ENCODE results near the gene WWOX. TPM values are rescaled to one million over a fixed set of nuclear protein-coding genes. Genes with fewer than 3 reads are reported as not detected.

Gene WWOX
- total RNA-seq, 5 donors from 2014 or later (not counting 1 experiment from before 2014, with no cell fraction given) = 21.2 to 26.0 (median 22.6) TPM

GRCh38 chr16:78969721-78970120 lies 870.3 kb downstream of the WWOX start:
- Mint-ChIP-seq H3K9me3 (peaks cover 0 to 3% (median 2%) of the 10 kb centered on the region in 3 donors), H3K27ac (no peak overlapping the region), H3K27me3 (no peaks in the 10 kb centered on the region), H3K4me3 (no peak overlapping the region), H3K36me3 (no peaks in the 10 kb centered on the region), H3K4me1 (no peaks in the 10 kb centered on the region)
- 31% methylated on average over 2 of the region's 3 CpGs for WGBS (ENCODE audit: insufficient coverage)
- CTCF ChIA-PET = no interaction called here
- H3K4me3 ChIP-seq (ENCODE audit: control insufficient read depth in 1 of 2, extremely low read depth in 1 of 2, low read length in 1 of 2) = no peak overlapping the region
- H3K27me3 ChIP-seq (replicated peaks in 1 of 2; ENCODE audit: control insufficient read depth in 2 of 2, extremely low read depth in 1 of 2, insufficient read depth in 2 of 2, low read length in 1 of 2) = no peaks in the 10 kb centered on the region
- H3K36me3 ChIP-seq (ENCODE audit: control insufficient read depth in 2 of 2, extremely low read depth in 1 of 2, insufficient read depth in 1 of 2, low read length in 1 of 2) = no peaks in the 10 kb centered on the region
- no peak overlapping the region for H3K27ac ChIP-seq (ENCODE audit: low read length)
- ATAC-seq (replicated peaks in 1 of 4) (no peak), DNase-seq (no peak)
- H3K9me3 ChIP-seq = no peaks in the 10 kb centered on the region
- no peaks in the 10 kb centered on the region for H3K4me1 ChIP-seq (ENCODE audit: control insufficient read depth in 1 of 2, extremely low read depth in 1 of 2, insufficient read depth in 2 of 2, low read length in 2 of 2)
- POLR2A ChIA-PET = interaction anchor here in 1 of 2 donors (0.6 kb wide), 2 partner anchors 11 to 12 kb away, joined by 3 read pairs; no protein-coding TSS in a partner anchor

GRCh38 chr16:78970650-78971049 lies 871.2 kb downstream of the WWOX start:
- Histone ChIP-seq H3K4me3 (ENCODE audit: control insufficient read depth in 1 of 2, extremely low read depth in 1 of 2, low read length in 1 of 2) (no peak overlapping the region), H3K27me3 (replicated peaks in 1 of 2; ENCODE audit: control insufficient read depth in 2 of 2, extremely low read depth in 1 of 2, insufficient read depth in 2 of 2, low read length in 1 of 2) (no peaks in the 10 kb centered on the region), H3K4me1 (ENCODE audit: control insufficient read depth in 1 of 2, extremely low read depth in 1 of 2, insufficient read depth in 2 of 2, low read length in 2 of 2) (no peaks in the 10 kb centered on the region), H3K27ac (ENCODE audit: low read length) (no peak overlapping the region), H3K9me3 (no peaks in the 10 kb centered on the region), H3K36me3 (ENCODE audit: control insufficient read depth in 2 of 2, extremely low read depth in 1 of 2, insufficient read depth in 1 of 2, low read length in 1 of 2) (no peaks in the 10 kb centered on the region)
- H3K9me3 Mint-ChIP-seq = peaks cover 0 to 3% (median under 1%) of the 10 kb centered on the region in 3 donors
- CTCF ChIA-PET = interaction anchor here in 1 of 2 donors (0.7 kb wide), 1 partner anchor 753 kb away, joined by 6 read pairs; no protein-coding TSS in a partner anchor
- H3K36me3 Mint-ChIP-seq = no peaks in the 10 kb centered on the region
- no peak overlapping the region for H3K4me3 Mint-ChIP-seq
- H3K4me1 Mint-ChIP-seq = no peaks in the 10 kb centered on the region
- no peak overlapping the region for H3K27ac Mint-ChIP-seq
- ATAC-seq (replicated peaks in 1 of 4) (no peak), DNase-seq (no peak)
- WGBS (ENCODE audit: insufficient coverage) = 100% methylated on average over 1 of the region's 2 CpGs
- POLR2A ChIA-PET = no interaction called here
- H3K27me3 Mint-ChIP-seq = no peaks in the 10 kb centered on the region

DNA sequence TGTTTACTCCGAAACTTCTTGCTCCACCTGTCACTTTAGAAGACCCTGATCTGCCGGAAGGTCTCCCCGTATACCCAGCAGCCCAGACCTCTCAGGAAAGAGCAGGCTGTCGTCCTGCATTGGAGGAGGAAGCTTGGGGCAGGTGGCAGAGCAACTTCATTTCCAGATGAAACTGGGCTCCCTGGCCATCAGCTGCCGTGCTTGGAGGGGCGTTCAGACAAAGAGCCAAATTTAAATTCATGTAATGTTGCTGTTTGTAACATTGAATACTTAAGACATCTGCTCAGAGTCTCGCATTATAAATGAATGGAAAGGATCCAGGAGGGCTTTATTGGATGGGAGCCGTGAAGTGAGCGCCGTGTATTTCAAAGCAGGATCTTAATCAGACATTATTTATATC lies 872.6 kb downstream of the WWOX start:
- Histone ChIP-seq H3K9me3 (no peaks in the 10 kb centered on the region), H3K4me3 (ENCODE audit: control insufficient read depth in 1 of 2, extremely low read depth in 1 of 2, low read length in 1 of 2) (no peak overlapping the region), H3K27me3 (replicated peaks in 1 of 2; ENCODE audit: control insufficient read depth in 2 of 2, extremely low read depth in 1 of 2, insufficient read depth in 2 of 2, low read length in 1 of 2) (no peaks in the 10 kb centered on the region), H3K36me3 (ENCODE audit: control insufficient read depth in 2 of 2, extremely low read depth in 1 of 2, insufficient read depth in 1 of 2, low read length in 1 of 2) (no peaks in the 10 kb centered on the region), H3K4me1 (ENCODE audit: control insufficient read depth in 1 of 2, extremely low read depth in 1 of 2, insufficient read depth in 2 of 2, low read length in 2 of 2) (no peaks in the 10 kb centered on the region), H3K27ac (ENCODE audit: low read length) (no peak overlapping the region)
- H3K4me3 Mint-ChIP-seq = no peak overlapping the region
- H3K27ac Mint-ChIP-seq = no peak overlapping the region
- H3K36me3 Mint-ChIP-seq = no peaks in the 10 kb centered on the region
- CTCF ChIA-PET = no interaction called here
- H3K4me1 Mint-ChIP-seq = no peaks in the 10 kb centered on the region
- no peak for ATAC-seq (replicated peaks in 1 of 4)
- 88% methylated on average over 4 of the region's 10 CpGs for WGBS (ENCODE audit: insufficient coverage)
- DNase-seq = no peak
- H3K27me3 Mint-ChIP-seq = no peaks in the 10 kb centered on the region
- POLR2A ChIA-PET = interaction anchor here in 1 of 2 donors (0.6 kb wide), 1 partner anchor 134 kb away, joined by 10 read pairs; no protein-coding TSS in a partner anchor
- H3K9me3 Mint-ChIP-seq = peaks cover 0 to 3% (median 0%) of the 10 kb centered on the region in 3 donors

DNA sequence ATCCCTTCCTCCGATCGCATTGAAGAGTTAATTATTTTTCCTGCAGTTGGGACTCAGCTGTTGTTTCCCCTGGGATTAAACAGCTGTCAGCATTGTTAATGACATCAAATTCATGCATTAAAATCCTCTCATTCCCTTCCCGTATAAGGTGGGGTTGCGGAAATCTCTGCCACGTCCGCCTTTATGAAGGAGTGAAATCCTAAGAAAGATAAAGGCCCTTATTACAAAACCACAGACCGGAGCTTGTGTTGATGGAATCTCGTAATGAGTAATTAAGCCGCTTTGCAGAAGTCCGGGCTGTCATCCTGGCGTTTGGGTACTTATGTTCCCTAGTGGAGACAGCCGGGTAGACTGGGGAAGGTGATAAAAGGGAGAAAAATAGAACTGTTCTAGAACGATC lies 873.5 kb downstream of the WWOX start:
- CTCF ChIA-PET = no interaction called here
- no peak for ATAC-seq (replicated peaks in 1 of 4)
- H3K4me3 Mint-ChIP-seq = no peak overlapping the region

DNA sequence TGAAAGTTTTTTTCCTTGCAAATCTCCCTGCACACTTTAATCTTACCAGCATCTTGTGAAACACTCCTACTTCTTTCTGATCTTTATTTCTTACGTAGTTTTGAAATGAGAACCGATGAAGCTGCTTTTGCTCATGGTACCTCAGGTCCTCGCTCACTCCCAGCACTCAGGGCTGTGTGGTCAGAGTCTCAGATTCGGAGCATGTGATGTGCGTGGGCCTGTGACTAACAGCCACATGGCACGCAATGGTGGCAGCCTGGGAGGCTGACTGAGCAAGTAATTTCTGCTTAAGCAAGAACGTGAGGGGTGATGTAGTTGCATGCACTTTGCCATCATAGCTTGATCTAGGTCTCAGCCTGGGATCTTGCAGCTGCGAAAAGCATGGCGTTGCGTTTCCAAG lies 876.8 kb downstream of the WWOX start:
- no peaks in the 10 kb centered on the region for H3K27me3 ChIP-seq (replicated peaks in 1 of 2; ENCODE audit: control insufficient read depth in 2 of 2, extremely low read depth in 1 of 2, insufficient read depth in 2 of 2, low read length in 1 of 2)
- no peak for ATAC-seq (replicated peaks in 1 of 4)
- H3K27ac Mint-ChIP-seq = no peak overlapping the region
- no peaks in the 10 kb centered on the region for H3K9me3 Mint-ChIP-seq
- ChIA-PET CTCF (no interaction called here), POLR2A (no interaction called here)
- no peaks in the 10 kb centered on the region for H3K4me1 ChIP-seq (ENCODE audit: control insufficient read depth in 1 of 2, extremely low read depth in 1 of 2, insufficient read depth in 2 of 2, low read length in 2 of 2)
- H3K27me3 Mint-ChIP-seq = no peaks in the 10 kb centered on the region
- no peak overlapping the region for H3K4me3 Mint-ChIP-seq
- no peaks in the 10 kb centered on the region for H3K36me3 ChIP-seq (ENCODE audit: control insufficient read depth in 2 of 2, extremely low read depth in 1 of 2, insufficient read depth in 1 of 2, low read length in 1 of 2)
- H3K36me3 Mint-ChIP-seq = no peaks in the 10 kb centered on the region
- H3K27ac ChIP-seq (ENCODE audit: low read length) = no peak overlapping the region
- 91% methylated on average over 10 of the region's 10 CpGs for WGBS (ENCODE audit: insufficient coverage)
- no peak overlapping the region for H3K4me3 ChIP-seq (ENCODE audit: control insufficient read depth in 1 of 2, extremely low read depth in 1 of 2, low read length in 1 of 2)
- DNase-seq = no peak
- H3K9me3 ChIP-seq = no peaks in the 10 kb centered on the region
- no peaks in the 10 kb centered on the region for H3K4me1 Mint-ChIP-seq

More for the DNA sequence above, 873.5 kb downstream of the WWOX start:
- no peaks in the 10 kb centered on the region for H3K4me1 Mint-ChIP-seq
- peaks cover 0 to 3% (median 0%) of the 10 kb centered on the region in 3 donors for H3K9me3 Mint-ChIP-seq
- Histone ChIP-seq H3K36me3 (ENCODE audit: control insufficient read depth in 2 of 2, extremely low read depth in 1 of 2, insufficient read depth in 1 of 2, low read length in 1 of 2) (no peaks in the 10 kb centered on the region), H3K4me1 (ENCODE audit: control insufficient read depth in 1 of 2, extremely low read depth in 1 of 2, insufficient read depth in 2 of 2, low read length in 2 of 2) (no peaks in the 10 kb centered on the region), H3K4me3 (ENCODE audit: control insufficient read depth in 1 of 2, extremely low read depth in 1 of 2, low read length in 1 of 2) (no peak overlapping the region), H3K9me3 (no peaks in the 10 kb centered on the region), H3K27me3 (replicated peaks in 1 of 2; ENCODE audit: control insufficient read depth in 2 of 2, extremely low read depth in 1 of 2, insufficient read depth in 2 of 2, low read length in 1 of 2) (no peaks in the 10 kb centered on the region), H3K27ac (ENCODE audit: low read length) (no peak overlapping the region)
- POLR2A ChIA-PET = no interaction called here
- WGBS (ENCODE audit: insufficient coverage) = no CpG with 5 or more reads among the region's 13 CpGs
- H3K36me3 Mint-ChIP-seq = no peaks in the 10 kb centered on the region
- no peaks in the 10 kb centered on the region for H3K27me3 Mint-ChIP-seq
- DNase-seq = no peak
- no peak overlapping the region for H3K27ac Mint-ChIP-seq

DNA sequence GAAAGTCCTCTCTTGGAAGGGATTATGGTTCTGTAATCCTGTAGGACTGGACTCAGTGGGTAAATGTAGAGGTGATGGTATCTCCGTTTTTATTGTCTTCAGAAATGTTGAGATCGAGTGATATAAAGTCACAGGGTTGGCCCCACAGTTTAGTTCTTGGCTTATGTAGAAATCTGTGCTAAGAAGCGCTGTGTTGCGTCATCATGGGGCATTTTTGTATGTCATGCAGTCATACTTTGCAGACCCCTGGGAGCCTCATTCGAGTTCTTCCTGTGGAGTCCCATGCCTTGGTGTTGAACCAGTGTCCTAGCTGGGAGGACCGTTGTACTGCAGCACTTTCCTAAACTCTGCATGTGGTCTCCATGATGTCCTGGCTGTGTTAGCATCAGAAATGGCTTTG lies 881.4 kb downstream of the WWOX start:
- Mint-ChIP-seq H3K27ac (no peak overlapping the region), H3K27me3 (no peaks in the 10 kb centered on the region), H3K9me3 (peaks cover 0 to 9% (median 2%) of the 10 kb centered on the region in 3 donors), H3K36me3 (peaks cover 15% of the 10 kb centered on the region), H3K4me1 (no peaks in the 10 kb centered on the region), H3K4me3 (no peak overlapping the region)
- ATAC-seq (replicated peaks in 1 of 4) (no peak), DNase-seq (no peak)
- WGBS (ENCODE audit: insufficient coverage) = 94% methylated on average over 6 of the region's 6 CpGs
- no peaks in the 10 kb centered on the region for H3K4me1 ChIP-seq (ENCODE audit: control insufficient read depth in 1 of 2, extremely low read depth in 1 of 2, insufficient read depth in 2 of 2, low read length in 2 of 2)
- no peaks in the 10 kb centered on the region for H3K27me3 ChIP-seq (replicated peaks in 1 of 2; ENCODE audit: control insufficient read depth in 2 of 2, extremely low read depth in 1 of 2, insufficient read depth in 2 of 2, low read length in 1 of 2)
- H3K36me3 ChIP-seq (ENCODE audit: control insufficient read depth in 2 of 2, extremely low read depth in 1 of 2, insufficient read depth in 1 of 2, low read length in 1 of 2) = no peaks in the 10 kb centered on the region
- H3K4me3 ChIP-seq (ENCODE audit: control insufficient read depth in 1 of 2, extremely low read depth in 1 of 2, low read length in 1 of 2) = no peak overlapping the region
- CTCF ChIA-PET = no interaction called here
- POLR2A ChIA-PET = interaction anchor here in 1 of 2 donors (0.6 kb wide), 1 partner anchor 12 kb away, joined by 3 read pairs; no protein-coding TSS in a partner anchor
- H3K27ac ChIP-seq (ENCODE audit: low read length) = no peak overlapping the region
- no peaks in the 10 kb centered on the region for H3K9me3 ChIP-seq
